ENCODE measurements around the gene POU3F1. TPM values are rescaled to one million over a fixed set of nuclear protein-coding genes. Genes with fewer than 3 reads are reported as not detected.

Gene POU3F1
- total RNA-seq, 1 donor from 2014 or later, result 2.8 TPM

GRCh38 chr1:38014171-38014570 is 32.4 kb downstream of the POU3F1 start:
- DNase-seq (ENCODE audit: extremely low spot score, unreplicated experiment), result no peak
- H3K36me3 Mint-ChIP-seq, result no peaks in the 10 kb centered on the region
- H3K4me1 Mint-ChIP-seq (ENCODE audit: unreplicated experiment), result peaks cover 27% of the 10 kb centered on the region
- peak overlapping the region; percentile 36 for H3K27ac Mint-ChIP-seq
- H3K27me3 Mint-ChIP-seq, result peaks cover 2% of the 10 kb centered on the region
- no peak for TF ChIP-seq CTCF (conservative IDR thresholded peaks at IDR 0.05)
- peak overlapping the region; percentile 97 for H3K4me3 Mint-ChIP-seq
- no peaks in the 10 kb centered on the region for H3K9me3 Mint-ChIP-seq

- peak overlapping the region; percentile 98 for H3K27ac Mint-ChIP-seq
- H3K4me1 Mint-ChIP-seq (ENCODE audit: unreplicated experiment), result peaks cover 27% of the 10 kb centered on the region
- H3K9me3 Mint-ChIP-seq, result no peaks in the 10 kb centered on the region
- no peaks in the 10 kb centered on the region for H3K36me3 Mint-ChIP-seq
- H3K27me3 Mint-ChIP-seq, result peaks cover 2% of the 10 kb centered on the region
- no peak for TF ChIP-seq CTCF (conservative IDR thresholded peaks at IDR 0.05)
- DNase-seq (ENCODE audit: extremely low spot score, unreplicated experiment), result no peak
- H3K4me3 Mint-ChIP-seq, result peak overlapping the region; percentile 97
These were observed 33.4 kb downstream of the POU3F1 start for GRCh38 chr1:38013227-38013622.

GRCh38 chr1:38012363-38013226 is 34.0 kb downstream of the POU3F1 start, which contains the start of gene UTP11:
UTP11 (plus strand) TSS chr1:38012734; CDS start chr1:38012803, 69 bp downstream.
- peaks cover 2% of the 10 kb centered on the region for H3K27me3 Mint-ChIP-seq
- H3K36me3 Mint-ChIP-seq, result no peaks in the 10 kb centered on the region
- peak within 1 kb of the TSS; percentile 98 for H3K27ac Mint-ChIP-seq
- no peaks in the 10 kb centered on the region for H3K9me3 Mint-ChIP-seq
- no peak for TF ChIP-seq CTCF (conservative IDR thresholded peaks at IDR 0.05)
- H3K4me1 Mint-ChIP-seq (ENCODE audit: unreplicated experiment), result peaks cover 27% of the 10 kb centered on the region
- DNase-seq (ENCODE audit: extremely low spot score, unreplicated experiment), result peak; percentile 91
- peak within 1 kb of the TSS; percentile 97 for H3K4me3 Mint-ChIP-seq

GRCh38 chr1:38009841-38010180 is 36.8 kb downstream of the POU3F1 start:
- Mint-ChIP-seq H3K4me3 (no peak overlapping the region), H3K27ac (no peak overlapping the region), H3K36me3 (no peaks in the 10 kb centered on the region), H3K9me3 (no peaks in the 10 kb centered on the region), H3K4me1 (ENCODE audit: unreplicated experiment) (peaks cover 21% of the 10 kb centered on the region), H3K27me3 (peaks cover 2% of the 10 kb centered on the region)
- DNase-seq (ENCODE audit: extremely low spot score, unreplicated experiment), result no peak
- no peak for TF ChIP-seq CTCF (conservative IDR thresholded peaks at IDR 0.05)

- no peak overlapping the region for H3K4me3 Mint-ChIP-seq
- H3K9me3 Mint-ChIP-seq, result no peaks in the 10 kb centered on the region
- no peak for DNase-seq (ENCODE audit: extremely low spot score, unreplicated experiment)
- H3K27me3 Mint-ChIP-seq, result peaks cover 7% of the 10 kb centered on the region
- H3K4me1 Mint-ChIP-seq (ENCODE audit: unreplicated experiment), result peaks cover 26% of the 10 kb centered on the region
- H3K27ac Mint-ChIP-seq, result no peak overlapping the region
- TF ChIP-seq CTCF (conservative IDR thresholded peaks at IDR 0.05), result no peak
- H3K36me3 Mint-ChIP-seq, result no peaks in the 10 kb centered on the region
These were observed 37.3 kb downstream of the POU3F1 start for GRCh38 chr1:38009088-38009840.

Data from type B pancreatic cell (in vitro differentiated cells).